SK-N-SH treated with all-trans-retinoic acid at 6 μM for 48 hours (cell line): ENCODE results near the gene KRT17.
"Not testable (repeated sequence)": the region's sequence is repeated elsewhere in the genome, so short reads cannot be mapped to it uniquely, and the experiment has no call there.

Experiments
- ATAC-seq: fragments of 200-7000 bp; cut with Tn5 transposase; 3 replicates; pipeline ENCODE4 v1.9.1; 2020; ENCODE audit warnings: mild to moderate bottlenecking, moderate library complexity
- ARNTL ChIP-seq: fragments of 450-650 bp; formaldehyde crosslinking; IDR thresholded peaks from 2 replicates; pipeline ENCODE4 v1.5.0; 2020; ENCODE audit warnings: low read depth, mild to moderate bottlenecking, moderate library complexity, borderline replicate concordance
- CSRNP3 ChIP-seq: fragments of 250-450 bp; sonication (Bioruptor Pico); IDR thresholded peaks from 2 replicates; pipeline ENCODE4 v1.5.1; 2021; ENCODE audit warnings: mild to moderate bottlenecking, moderate library complexity
- ESRRG ChIP-seq: fragments of 250-450 bp; sonication (Bioruptor Pico); IDR thresholded peaks from 2 replicates; pipeline ENCODE4 v1.6.1; 2021; ENCODE audit warnings: mild to moderate bottlenecking
- GLIS3 ChIP-seq: fragments of 250-450 bp; sonication (Bioruptor Pico); IDR thresholded peaks from 2 replicates; pipeline ENCODE4 v1.5.0; 2020; ENCODE audit warnings: mild to moderate bottlenecking, moderate library complexity
- ISL1 ChIP-seq: fragments of 250-450 bp; sonication (Bioruptor Pico); IDR thresholded peaks from 2 replicates; pipeline ENCODE4 v2.1.2; 2022; ENCODE audit warnings: mild to moderate bottlenecking, moderate library complexity
- OSR1 ChIP-seq: fragments of 250-450 bp; sonication (Bioruptor Pico); IDR thresholded peaks from 2 replicates; pipeline ENCODE4 v1.8.0; 2022; ENCODE audit warnings: moderate library complexity, mild to moderate bottlenecking, inconsistent platforms
- POU6F1 ChIP-seq: fragments of 250-450 bp; sonication (Bioruptor Pico); IDR thresholded peaks from 2 replicates; pipeline ENCODE4 v1.8.0; 2021; ENCODE audit warnings: low read depth, mild to moderate bottlenecking, moderate library complexity, borderline replicate concordance
- TCF4 ChIP-seq: fragments of 250-450 bp; sonication (Bioruptor Pico); IDR thresholded peaks from 2 replicates; pipeline ENCODE4 v1.8.0; 2021; ENCODE audit warnings: mild to moderate bottlenecking, moderate library complexity, borderline replicate concordance
- ZC3H10 ChIP-seq: fragments of 250-450 bp; sonication (Bioruptor Pico); IDR thresholded peaks from 2 replicates; pipeline ENCODE4 v1.5.1; 2021; ENCODE audit warnings: mild to moderate bottlenecking, moderate library complexity
- ZFP3 ChIP-seq: fragments of 250-450 bp; sonication (Bioruptor Pico); IDR thresholded peaks from 2 replicates; pipeline ENCODE4 v1.5.0; 2020; ENCODE audit warnings: mild to moderate bottlenecking, moderate library complexity
- ZFP30 ChIP-seq: fragments of 450-650 bp; formaldehyde crosslinking; IDR thresholded peaks from 2 replicates; pipeline ENCODE4 v1.5.0; 2022; ENCODE audit warnings: mild to moderate bottlenecking, moderate library complexity
- ZNF8 ChIP-seq: fragments of 450-650 bp; formaldehyde crosslinking; IDR thresholded peaks from 2 replicates; pipeline ENCODE4 v1.5.0; 2020; ENCODE audit warnings: mild to moderate bottlenecking, moderate library complexity
- TF ChIP-seq, protein P1 (sequence below): fragments of 250-450 bp; sonication (Bioruptor Pico); IDR thresholded peaks from 2 replicates; pipeline ENCODE4 v1.5.0; 2020; ENCODE audit warnings: mild to moderate bottlenecking, moderate library complexity
- TF ChIP-seq, protein P2 (sequence below): fragments of 250-450 bp; sonication (Bioruptor Pico); IDR thresholded peaks from 2 replicates; pipeline ENCODE4 v1.8.0; 2020; ENCODE audit warnings: mild to moderate bottlenecking, moderate library complexity, borderline replicate concordance

The KRT17 gene

GRCh38 chr17:41647038-41647813 lies 22.9 kb upstream of the KRT17 start (continued):
- TF ChIP-seq, protein P1, sequence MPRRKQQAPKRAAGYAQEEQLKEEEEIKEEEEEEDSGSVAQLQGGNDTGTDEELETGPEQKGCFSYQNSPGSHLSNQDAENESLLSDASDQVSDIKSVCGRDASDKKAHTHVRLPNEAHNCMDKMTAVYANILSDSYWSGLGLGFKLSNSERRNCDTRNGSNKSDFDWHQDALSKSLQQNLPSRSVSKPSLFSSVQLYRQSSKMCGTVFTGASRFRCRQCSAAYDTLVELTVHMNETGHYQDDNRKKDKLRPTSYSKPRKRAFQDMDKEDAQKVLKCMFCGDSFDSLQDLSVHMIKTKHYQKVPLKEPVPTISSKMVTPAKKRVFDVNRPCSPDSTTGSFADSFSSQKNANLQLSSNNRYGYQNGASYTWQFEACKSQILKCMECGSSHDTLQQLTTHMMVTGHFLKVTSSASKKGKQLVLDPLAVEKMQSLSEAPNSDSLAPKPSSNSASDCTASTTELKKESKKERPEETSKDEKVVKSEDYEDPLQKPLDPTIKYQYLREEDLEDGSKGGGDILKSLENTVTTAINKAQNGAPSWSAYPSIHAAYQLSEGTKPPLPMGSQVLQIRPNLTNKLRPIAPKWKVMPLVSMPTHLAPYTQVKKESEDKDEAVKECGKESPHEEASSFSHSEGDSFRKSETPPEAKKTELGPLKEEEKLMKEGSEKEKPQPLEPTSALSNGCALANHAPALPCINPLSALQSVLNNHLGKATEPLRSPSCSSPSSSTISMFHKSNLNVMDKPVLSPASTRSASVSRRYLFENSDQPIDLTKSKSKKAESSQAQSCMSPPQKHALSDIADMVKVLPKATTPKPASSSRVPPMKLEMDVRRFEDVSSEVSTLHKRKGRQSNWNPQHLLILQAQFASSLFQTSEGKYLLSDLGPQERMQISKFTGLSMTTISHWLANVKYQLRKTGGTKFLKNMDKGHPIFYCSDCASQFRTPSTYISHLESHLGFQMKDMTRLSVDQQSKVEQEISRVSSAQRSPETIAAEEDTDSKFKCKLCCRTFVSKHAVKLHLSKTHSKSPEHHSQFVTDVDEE (CRISPR knock-in tag), result no peak
- no peak for TF ChIP-seq GLIS3 (CRISPR knock-in tag)

GRCh38 chr17:41642252-41643156 lies 18.1 kb upstream of the KRT17 start:
- no peak for TF ChIP-seq ZNF8 (CRISPR knock-in tag)
- TF ChIP-seq ESRRG (CRISPR knock-in tag), result no peak
- TF ChIP-seq ZFP3 (CRISPR knock-in tag), result no peak
- TF ChIP-seq ZFP30, result no peak
- TF ChIP-seq, protein P2, sequence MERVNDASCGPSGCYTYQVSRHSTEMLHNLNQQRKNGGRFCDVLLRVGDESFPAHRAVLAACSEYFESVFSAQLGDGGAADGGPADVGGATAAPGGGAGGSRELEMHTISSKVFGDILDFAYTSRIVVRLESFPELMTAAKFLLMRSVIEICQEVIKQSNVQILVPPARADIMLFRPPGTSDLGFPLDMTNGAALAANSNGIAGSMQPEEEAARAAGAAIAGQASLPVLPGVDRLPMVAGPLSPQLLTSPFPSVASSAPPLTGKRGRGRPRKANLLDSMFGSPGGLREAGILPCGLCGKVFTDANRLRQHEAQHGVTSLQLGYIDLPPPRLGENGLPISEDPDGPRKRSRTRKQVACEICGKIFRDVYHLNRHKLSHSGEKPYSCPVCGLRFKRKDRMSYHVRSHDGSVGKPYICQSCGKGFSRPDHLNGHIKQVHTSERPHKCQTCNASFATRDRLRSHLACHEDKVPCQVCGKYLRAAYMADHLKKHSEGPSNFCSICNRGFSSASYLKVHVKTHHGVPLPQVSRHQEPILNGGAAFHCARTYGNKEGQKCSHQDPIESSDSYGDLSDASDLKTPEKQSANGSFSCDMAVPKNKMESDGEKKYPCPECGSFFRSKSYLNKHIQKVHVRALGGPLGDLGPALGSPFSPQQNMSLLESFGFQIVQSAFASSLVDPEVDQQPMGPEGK (CRISPR knock-in tag), result no peak
- TF ChIP-seq OSR1 (CRISPR knock-in tag), result no peak
- no peak for TF ChIP-seq ISL1 (CRISPR knock-in tag)
- no peak for TF ChIP-seq ARNTL (CRISPR knock-in tag)
- no peak for TF ChIP-seq ZC3H10 (CRISPR knock-in tag)
- TF ChIP-seq, protein P1 (CRISPR knock-in tag), result no peak
- TF ChIP-seq TCF4 (CRISPR knock-in tag), result no peak
- TF ChIP-seq, all 23 proteins: peak for 0
- ATAC-seq, result no peak

GRCh38 chr17:41640596-41640995 lies 16.2 kb upstream of the KRT17 start:
- not testable (repeated sequence) for ATAC-seq

- no peak for ATAC-seq
- TF ChIP-seq ZC3H10 (CRISPR knock-in tag), result no peak
- TF ChIP-seq CSRNP3 (CRISPR knock-in tag), result no peak
- TF ChIP-seq, protein P2 (CRISPR knock-in tag), result no peak
- TF ChIP-seq POU6F1 (CRISPR knock-in tag), result no peak
- no peak for TF ChIP-seq ARNTL (CRISPR knock-in tag)
- TF ChIP-seq, protein P1 (CRISPR knock-in tag), result no peak
These were observed 15.4 kb upstream of the KRT17 start for GRCh38 chr17:41639492-41640473.
